ENCODE data around the gene PPP1R36.
"Not testable (repeated sequence)": the region's sequence is repeated elsewhere in the genome, so short reads cannot be mapped to it uniquely, and the experiment has no call there.

Gene PPP1R36

GRCh38 chr14:64520699-64521098 lies 29.1 kb upstream of the PPP1R36 start:
- no peak for DNase-seq

- DNase-seq = no peak
These were observed 27.0 kb upstream of the PPP1R36 start for GRCh38 chr14:64522591-64523355.

GRCh38 chr14:64525354-64525753 lies 24.4 kb upstream of the PPP1R36 start:
- no peak for DNase-seq

GRCh38 chr14:64531567-64531966 lies 18.2 kb upstream of the PPP1R36 start:
- no peak for DNase-seq

GRCh38 chr14:64536488-64537245 lies 13.1 kb upstream of the PPP1R36 start:
- DNase-seq = no peak

- peak; percentile 93 for DNase-seq
These were observed 9.3 kb upstream of the PPP1R36 start, which contains the start of gene HSPA2 for GRCh38 chr14:64540208-64541202. Gene HSPA2, plus strand, starts transcription at chr14:64540741. Its CDS starts 109 bp downstream, at chr14:64540850.

GRCh38 chr14:64541261-64541971 lies 8.3 kb upstream of the PPP1R36 start:
- no peak for DNase-seq

- DNase-seq = no peak
These were observed 7.6 kb upstream of the PPP1R36 start for GRCh38 chr14:64541972-64542835.

- DNase-seq = no peak
These were observed 6.9 kb upstream of the PPP1R36 start for GRCh38 chr14:64542836-64543201.

- DNase-seq = no peak
These were observed 5.0 kb upstream of the PPP1R36 start for GRCh38 chr14:64544607-64545312.

- DNase-seq = no peak
These were observed 745 bp upstream of the PPP1R36 start for GRCh38 chr14:64549016-64549415.

- no peak for DNase-seq
These were observed 1.0 kb downstream of the PPP1R36 start for GRCh38 chr14:64550621-64551333.

- DNase-seq = no peak
These were observed 4.8 kb downstream of the PPP1R36 start for GRCh38 chr14:64554556-64554955.

- no peak for DNase-seq
These were observed 6.8 kb downstream of the PPP1R36 start for GRCh38 chr14:64556526-64556925.

- not testable (repeated sequence) for DNase-seq
These were observed 8.5 kb downstream of the PPP1R36 start for GRCh38 chr14:64558216-64558615.

GRCh38 chr14:64561631-64562030 lies 11.9 kb downstream of the PPP1R36 start:
- DNase-seq = no peak

- no peak for DNase-seq
These were observed 12.7 kb downstream of the PPP1R36 start for GRCh38 chr14:64562436-64562835.

GRCh38 chr14:64563696-64564095 lies 13.9 kb downstream of the PPP1R36 start:
- no peak for DNase-seq

GRCh38 chr14:64566651-64567122 lies 16.9 kb downstream of the PPP1R36 start:
- DNase-seq = no peak
